Smooth muscle cell (in vitro differentiated cells): Measurements from ENCODE around the gene DNMT3L. TPM values are rescaled to one million over a fixed set of nuclear protein-coding genes. Genes with fewer than 3 reads are reported as not detected.

ENCODE experiments used
- DNase-seq: peaks from one replicate; lab custom pipeline; 2025; ENCODE audit not compliant: unreplicated experiment; lab: John Stamatoyannopoulos, UW
- H2AFZ ChIP-seq: fragments of 200-600 bp; sonication (generic); 2 replicates; pipeline ENCODE4 v1.6.0; 2016; ENCODE audit warnings: antibody characterized with exemption, low read depth, mild to moderate bottlenecking
- H3F3A ChIP-seq: fragments of 200-600 bp; sonication (generic); 2 replicates; pipeline ENCODE4 v1.6.0; 2017; ENCODE audit warnings: antibody characterized with exemption, low read depth
- H3K27ac ChIP-seq: fragments of 200-600 bp; sonication (generic); 2 replicates; pipeline ENCODE4 v1.5.1; 2016; ENCODE audit warnings: low read depth, mild to moderate bottlenecking
- H3K27me3 ChIP-seq: fragments of 200-600 bp; sonication (generic); 2 replicates; pipeline ENCODE4 v1.6.1; 2016; ENCODE audit warnings: low read depth, mild to moderate bottlenecking
- H3K36me3 ChIP-seq: fragments of 200-600 bp; sonication (generic); 2 replicates; pipeline ENCODE4 v1.5.1; 2016; ENCODE audit warnings: low read depth
- H3K4me1 ChIP-seq: fragments of 200-600 bp; sonication (generic); 2 replicates; pipeline ENCODE4 v1.5.1; 2016; ENCODE audit warnings: low read depth
- H3K4me2 ChIP-seq: fragments of 200-600 bp; sonication (generic); 2 replicates; pipeline ENCODE4 v1.6.0; 2016; ENCODE audit warnings: mild to moderate bottlenecking
- H3K4me3 ChIP-seq: fragments of 200-600 bp; sonication (generic); 2 replicates; pipeline ENCODE4 v1.5.1; 2016; ENCODE audit warnings: mild to moderate bottlenecking
- H3K79me2 ChIP-seq: fragments of 200-600 bp; sonication (generic); 2 replicates; pipeline ENCODE4 v1.6.0; 2016; ENCODE audit warnings: low read depth, mild to moderate bottlenecking
- H3K9ac ChIP-seq: fragments of 200-600 bp; sonication (generic); 2 replicates; pipeline ENCODE4 v1.6.0; 2016; ENCODE audit warnings: low read depth
- H3K9me3 ChIP-seq: fragments of 200-600 bp; sonication (generic); replicated peaks from 2 replicates; pipeline ENCODE4 v1.5.1; 2016; ENCODE audit warnings: low read depth
- H4K20me1 ChIP-seq: fragments of 200-600 bp; sonication (generic); 2 replicates; pipeline ENCODE4 v1.6.0; 2016; ENCODE audit warnings: low read depth
- WGBS: methylation state at CpG from one replicate; pipeline ENCODE4 v1.1.7; 2016; ENCODE audit warnings: low lambda C conversion rate; 5-methylcytosine and 5-hydroxymethylcytosine counted together
- polyA plus RNA-seq: library from polyadenylated mRNA; unstranded; fragments of >200 nt; fragmentation: Nextera tagmentation; extraction: Ambion mirVana; gene quantifications from 2 replicates; pipeline ENCODE4 v1.2.1, GENCODE V29; 2016
- total RNA-seq: library from RNA; depleted of rRNA; stranded (reverse); fragments of >200 nt; gene quantifications from 2 replicates; pipeline ENCODE4 v1.2.3, GENCODE V29; 2014
- TF ChIP-seq, protein P1 (sequence below): fragments of 200-600 bp; sonication (generic); IDR thresholded peaks from 2 replicates; pipeline ENCODE4 v1.5.1; 2017; ENCODE audit warnings: borderline replicate concordance, mild to moderate bottlenecking, antibody characterized with exemption; ENCODE audit not compliant: insufficient read depth, poor library complexity, severe bottlenecking

Gene DNMT3L
- total and polyA plus RNA-seq, 2 experiments from 2014 or later, result not detected

DNA sequence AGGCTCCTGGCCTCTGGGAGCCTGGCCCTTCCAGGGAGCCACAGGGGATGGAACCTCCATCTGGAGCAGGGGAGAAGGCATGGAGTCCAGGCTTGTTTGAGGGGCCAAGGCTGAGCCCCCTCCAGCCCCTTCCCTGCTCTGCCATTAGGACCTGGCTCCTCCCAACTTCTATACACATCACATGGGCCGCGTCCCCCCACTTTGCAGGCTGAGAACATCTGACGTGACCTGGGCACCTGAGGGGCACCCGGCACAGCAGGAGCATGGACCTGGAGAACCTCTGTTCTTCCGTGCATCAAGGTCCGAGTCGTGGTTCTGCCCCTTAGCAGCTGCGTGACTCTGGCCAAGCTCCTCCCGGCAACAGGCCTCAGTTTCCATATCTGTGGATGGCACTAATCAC, 20.1 kb upstream of the DNMT3L start:
- TF ChIP-seq, protein P1, sequence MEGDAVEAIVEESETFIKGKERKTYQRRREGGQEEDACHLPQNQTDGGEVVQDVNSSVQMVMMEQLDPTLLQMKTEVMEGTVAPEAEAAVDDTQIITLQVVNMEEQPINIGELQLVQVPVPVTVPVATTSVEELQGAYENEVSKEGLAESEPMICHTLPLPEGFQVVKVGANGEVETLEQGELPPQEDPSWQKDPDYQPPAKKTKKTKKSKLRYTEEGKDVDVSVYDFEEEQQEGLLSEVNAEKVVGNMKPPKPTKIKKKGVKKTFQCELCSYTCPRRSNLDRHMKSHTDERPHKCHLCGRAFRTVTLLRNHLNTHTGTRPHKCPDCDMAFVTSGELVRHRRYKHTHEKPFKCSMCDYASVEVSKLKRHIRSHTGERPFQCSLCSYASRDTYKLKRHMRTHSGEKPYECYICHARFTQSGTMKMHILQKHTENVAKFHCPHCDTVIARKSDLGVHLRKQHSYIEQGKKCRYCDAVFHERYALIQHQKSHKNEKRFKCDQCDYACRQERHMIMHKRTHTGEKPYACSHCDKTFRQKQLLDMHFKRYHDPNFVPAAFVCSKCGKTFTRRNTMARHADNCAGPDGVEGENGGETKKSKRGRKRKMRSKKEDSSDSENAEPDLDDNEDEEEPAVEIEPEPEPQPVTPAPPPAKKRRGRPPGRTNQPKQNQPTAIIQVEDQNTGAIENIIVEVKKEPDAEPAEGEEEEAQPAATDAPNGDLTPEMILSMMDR, result no peak
- DNase-seq, result no peak
- Histone ChIP-seq H3K4me3 (no peak overlapping the region), H3K9me3 (no peaks in the 10 kb centered on the region), H3K4me2 (no peak overlapping the region), H3K27ac (no peak overlapping the region), H3K4me1 (peaks cover 11% of the 10 kb centered on the region), H4K20me1 (no peaks in the 10 kb centered on the region), H3K27me3 (no peaks in the 10 kb centered on the region), H2AFZ (no peak overlapping the region), H3F3A (no peaks in the 10 kb centered on the region), H3K36me3 (no peaks in the 10 kb centered on the region), H3K79me2 (no peaks in the 10 kb centered on the region), H3K9ac (no peak overlapping the region)
- WGBS, result 94% methylated on average over 9 of the region's 9 CpGs

DNA sequence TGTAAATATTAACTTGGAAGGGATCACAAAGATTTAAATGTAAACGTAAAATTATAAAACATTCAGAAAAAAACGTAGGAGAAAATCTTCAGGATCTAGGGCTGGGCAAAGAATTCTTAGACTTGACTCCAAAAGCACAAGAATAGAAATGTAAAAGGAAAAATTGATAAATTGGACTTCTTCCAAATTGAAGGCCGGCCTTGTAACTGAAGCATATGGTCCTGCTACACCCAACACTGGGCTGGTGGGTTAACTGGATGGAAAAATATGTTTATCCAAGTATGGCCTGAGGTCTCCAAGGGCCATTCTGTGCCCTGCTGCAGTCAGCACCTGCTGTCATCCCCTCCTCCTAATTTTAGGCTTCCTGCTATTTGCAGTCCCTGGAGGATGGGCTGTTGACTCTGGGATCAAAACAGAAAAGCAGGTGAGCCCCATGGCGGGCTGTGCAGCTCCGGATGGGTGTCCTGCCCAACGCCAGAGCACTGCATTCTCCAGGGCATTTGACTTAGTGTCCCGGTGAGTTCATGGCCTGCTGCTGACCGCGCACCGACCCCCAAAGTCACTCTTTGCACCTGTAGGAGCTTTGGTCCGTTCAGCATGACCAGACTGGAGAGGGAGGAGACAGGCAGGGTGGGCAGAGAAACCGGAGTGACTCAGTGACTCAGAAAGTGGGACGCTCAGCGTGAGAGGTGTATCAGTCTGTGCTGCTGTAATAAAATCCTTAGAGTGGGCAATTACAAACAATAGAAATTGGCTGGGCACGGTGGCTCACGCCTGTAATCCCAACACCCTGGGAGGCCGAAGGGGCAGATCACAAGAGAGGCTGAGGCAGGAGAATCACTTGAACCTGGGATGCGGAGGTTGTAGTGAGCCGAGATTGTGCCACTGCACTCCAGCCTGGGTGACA, 17.9 kb upstream of the DNMT3L start:
- Histone ChIP-seq H3K27me3 (no peaks in the 10 kb centered on the region), H3F3A (no peaks in the 10 kb centered on the region), H3K36me3 (no peaks in the 10 kb centered on the region), H3K79me2 (no peaks in the 10 kb centered on the region), H3K4me3 (no peak overlapping the region), H3K27ac (no peak overlapping the region), H3K9ac (no peak overlapping the region), H2AFZ (no peak overlapping the region), H3K4me2 (no peak overlapping the region), H3K9me3 (no peaks in the 10 kb centered on the region), H3K4me1 (peaks cover 11% of the 10 kb centered on the region), H4K20me1 (no peaks in the 10 kb centered on the region)
- TF ChIP-seq, protein P1, result no peak
- no peak for DNase-seq
- WGBS, result 91% methylated on average over 19 of the region's 19 CpGs

DNA sequence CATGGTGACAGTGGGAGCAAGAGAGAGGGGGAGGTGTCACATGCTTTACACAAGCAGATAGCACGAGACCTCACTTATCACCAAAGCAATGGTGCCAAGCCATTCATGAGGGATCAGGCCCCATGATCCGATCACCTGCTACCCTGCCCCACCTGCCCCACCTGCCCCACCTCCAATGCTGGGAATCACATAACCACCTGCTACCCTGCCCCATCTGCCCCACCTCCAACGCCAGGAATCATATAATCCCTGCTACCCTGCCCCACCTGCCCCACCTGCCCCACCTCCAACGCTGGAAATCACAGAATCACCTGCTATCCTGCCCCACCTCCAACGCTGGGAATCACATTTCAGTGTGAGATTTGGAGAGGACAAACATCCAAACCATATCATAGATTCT, 13.3 kb upstream of the DNMT3L start:
- 76% methylated on average over 5 of the region's 5 CpGs for WGBS

More for the DNA sequence above, 13.3 kb upstream of the DNMT3L start:
- Histone ChIP-seq H3K27me3 (no peaks in the 10 kb centered on the region), H3K9ac (no peak overlapping the region), H3K27ac (no peak overlapping the region), H3K79me2 (no peaks in the 10 kb centered on the region), H3K4me1 (no peaks in the 10 kb centered on the region), H4K20me1 (no peaks in the 10 kb centered on the region), H3F3A (no peaks in the 10 kb centered on the region), H3K4me3 (no peak overlapping the region), H2AFZ (no peak overlapping the region), H3K9me3 (no peaks in the 10 kb centered on the region), H3K36me3 (no peaks in the 10 kb centered on the region), H3K4me2 (no peak overlapping the region)
- TF ChIP-seq, protein P1, result no peak
- DNase-seq, result no peak
